K562 (cell line): Measurements from ENCODE around the gene PFN3. TPM values are rescaled to one million over a fixed set of nuclear protein-coding genes. Genes with fewer than 3 reads are reported as not detected.

Experiments used
- ATF4 ChIP-seq: fragments of 450-650 bp; formaldehyde crosslinking; IDR thresholded peaks from 2 replicates; pipeline ENCODE4 v1.4.0; 2022; ENCODE audit warnings: mild to moderate bottlenecking, moderate library complexity
- ERF ChIP-seq: fragments of 450-650 bp; formaldehyde crosslinking; IDR thresholded peaks from 2 replicates; pipeline ENCODE4 v1.4.0; 2020; ENCODE audit warnings: mild to moderate bottlenecking, mixed read lengths
- GTF2E2 ChIP-seq: fragments of 200-800 bp; sonication (Bioruptor generic); IDR thresholded peaks from 2 replicates; pipeline ENCODE4 v1.6.1; 2016; ENCODE audit warnings: missing genetic modification characterization, missing compliant biosample characterization
- MEF2A ChIP-seq: IDR thresholded peaks from 2 replicates; pipeline ENCODE4 v1.6.1; 2011; ENCODE audit warnings: low read depth, mild to moderate bottlenecking, low read length, moderate library complexity; ENCODE audit not compliant: control insufficient read depth
- NFIC ChIP-seq: fragments of 450-650 bp; IDR thresholded peaks from 2 replicates; pipeline ENCODE4 v1.6.1; 2017; ENCODE audit warnings: mild to moderate bottlenecking, inconsistent platforms
- PHF21A ChIP-seq: fragments of 450-650 bp; IDR thresholded peaks from 2 replicates; pipeline ENCODE4 v1.6.1; 2017; ENCODE audit warnings: low read depth, borderline replicate concordance
- RBM25 ChIP-seq: fragments of 200-400 bp; formaldehyde crosslinking; IDR thresholded peaks from 2 replicates; pipeline ENCODE4 v1.6.1; 2018; ENCODE audit warnings: low read length, low read depth, moderate library complexity; ENCODE audit not compliant: severe bottlenecking
- SMARCE1 ChIP-seq: fragments of 450-650 bp; IDR thresholded peaks from 2 replicates; pipeline ENCODE4 v1.7.1; 2016; ENCODE audit warnings: mild to moderate bottlenecking
- TGIF2 ChIP-seq: sonication (generic); formaldehyde crosslinking; IDR thresholded peaks from 2 replicates; pipeline ENCODE4 v1.8.1; 2022; ENCODE audit warnings: mild to moderate bottlenecking, missing genetic modification reagents, moderate library complexity
- ZBTB7A ChIP-seq: IDR thresholded peaks from 2 replicates; pipeline ENCODE4 v1.6.1; 2011; ENCODE audit warnings: low read depth, mild to moderate bottlenecking, low read length, moderate library complexity, borderline replicate concordance; ENCODE audit not compliant: control insufficient read depth
- ZNF57 ChIP-seq: fragments of 450-650 bp; formaldehyde crosslinking; IDR thresholded peaks from 2 replicates; pipeline ENCODE4 v1.4.0; 2020; ENCODE audit warnings: mild to moderate bottlenecking, moderate library complexity
- ZNF644 ChIP-seq: fragments of 200-800 bp; sonication (Bioruptor generic); IDR thresholded peaks from 2 replicates; pipeline ENCODE4 v1.6.1; 2016; ENCODE audit warnings: low read depth, missing genetic modification characterization, missing compliant biosample characterization
- ZNF79 ChIP-seq: fragments of 250-450 bp; sonication (Bioruptor Pico); IDR thresholded peaks from 2 replicates; pipeline ENCODE4 v1.4.0; 2020; ENCODE audit warnings: low read depth, mild to moderate bottlenecking, moderate library complexity
- polyA plus RNA-seq, 8 experiments: library from polyadenylated mRNA; depleted of rRNA in 4 of 8; stranded (reverse) in 5 of 8; unstranded in 3 of 8; fragments of >200 nt; fragmentation: Nextera tagmentation in 2 of 8; fragmentation: Illumina TruSeq in 1 of 8; extraction: Ambion mirVana in 2 of 8; extraction: Trizol in 1 of 8; gene quantifications; 2 replicates each; pipeline versions ENCODE4 v1.2.1 to v1.2.3, GENCODE V29; 2011 to 2014; ENCODE audit warnings: inconsistent platforms in 1 of 8, missing spikeins in 1 of 8
- total RNA-seq, 7 experiments: library from RNA; depleted of rRNA in 6 of 7; stranded (reverse); fragments of >200 nt in 6 of 7; fragmentation: Illumina TruSeq in 2 of 7; extraction: Trizol in 2 of 7; gene quantifications; 2 replicates each; pipeline versions ENCODE4 v1.2.1 to v1.2.3, GENCODE V29; 2011 to 2021; ENCODE audit warnings: low replicate concordance in 1 of 7
- TF ChIP-seq, protein P1 (sequence below): fragments of 250-450 bp; sonication (Bioruptor Pico); IDR thresholded peaks from 2 replicates; pipeline ENCODE4 v1.9.0; 2021; ENCODE audit warnings: mild to moderate bottlenecking
- TF ChIP-seq, protein P2 (sequence below): fragments of 450-650 bp; IDR thresholded peaks from 2 replicates; pipeline ENCODE4 v1.6.1; 2016; ENCODE audit warnings: missing biosample characterization, missing genetic modification characterization
- TF ChIP-seq, protein P3 (sequence below): fragments of 450-650 bp; IDR thresholded peaks from 2 replicates; pipeline ENCODE4 v1.6.1; 2016; ENCODE audit warnings: low read depth, mild to moderate bottlenecking, moderate library complexity
- TF ChIP-seq, protein P4 (sequence below): fragments of 250-450 bp; sonication (Bioruptor Pico); IDR thresholded peaks from 2 replicates; pipeline ENCODE4 v1.8.0; 2021; ENCODE audit warnings: mild to moderate bottlenecking, moderate library complexity

PFN3 gene
- total and polyA plus RNA-seq, 9 of the 15 experiments (the other 6 are each of a cell fraction or from before 2014, with no cell fraction given) = not detected

DNA sequence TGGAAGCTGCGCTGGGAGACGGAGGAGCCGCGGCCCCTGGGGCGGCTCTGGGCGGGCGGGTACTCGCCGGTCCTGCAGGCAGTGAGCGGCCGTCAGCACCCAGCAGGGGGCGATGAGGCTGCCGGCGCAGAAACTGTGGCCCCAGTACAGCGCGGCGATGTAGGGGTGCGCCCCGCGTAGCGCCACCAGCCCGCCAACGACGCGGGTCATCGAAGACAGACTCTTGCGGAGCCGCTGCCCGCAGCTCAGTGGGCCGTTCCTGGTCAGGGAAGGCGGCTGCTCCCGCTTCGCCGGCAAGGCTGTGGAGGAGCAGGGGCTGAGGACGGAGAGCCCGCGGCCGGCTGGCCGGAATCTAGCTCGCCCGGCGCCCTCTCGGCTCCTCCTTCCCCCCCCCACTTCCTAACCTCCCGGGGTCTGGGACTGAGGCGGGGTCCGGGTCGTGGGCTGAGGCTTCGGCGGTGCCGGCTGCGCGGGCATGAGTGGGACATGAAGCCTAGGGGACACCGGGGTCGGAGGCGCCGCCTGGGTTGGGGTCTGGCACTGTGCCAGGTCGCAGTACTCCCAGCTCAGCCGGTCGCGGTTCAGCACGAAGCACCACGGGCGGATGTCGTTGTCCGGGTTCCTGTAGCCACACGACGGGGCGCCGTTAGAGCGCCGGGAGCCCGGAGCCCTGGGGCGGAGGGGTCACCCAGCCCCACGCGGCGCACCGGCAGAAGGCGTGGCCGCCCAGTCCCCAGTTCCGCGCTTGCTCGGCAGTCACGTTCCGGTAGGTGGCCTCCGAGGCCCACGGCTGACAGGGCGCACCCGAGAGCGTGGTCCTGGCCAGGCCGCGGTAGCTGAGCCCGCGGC lies 3.6 kb upstream of the PFN3 start (continued):
- TF ChIP-seq MEF2A = no peak
- TF ChIP-seq, protein P1, sequence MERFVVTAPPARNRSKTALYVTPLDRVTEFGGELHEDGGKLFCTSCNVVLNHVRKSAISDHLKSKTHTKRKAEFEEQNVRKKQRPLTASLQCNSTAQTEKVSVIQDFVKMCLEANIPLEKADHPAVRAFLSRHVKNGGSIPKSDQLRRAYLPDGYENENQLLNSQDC (CRISPR knock-in tag) = no peak
- peak; percentile 73; the same call in 1 of the 2 replicates for TF ChIP-seq GTF2E2 (tag)
- no peak for TF ChIP-seq SMARCE1
- no peak for TF ChIP-seq RBM25
- TF ChIP-seq, protein P2, sequence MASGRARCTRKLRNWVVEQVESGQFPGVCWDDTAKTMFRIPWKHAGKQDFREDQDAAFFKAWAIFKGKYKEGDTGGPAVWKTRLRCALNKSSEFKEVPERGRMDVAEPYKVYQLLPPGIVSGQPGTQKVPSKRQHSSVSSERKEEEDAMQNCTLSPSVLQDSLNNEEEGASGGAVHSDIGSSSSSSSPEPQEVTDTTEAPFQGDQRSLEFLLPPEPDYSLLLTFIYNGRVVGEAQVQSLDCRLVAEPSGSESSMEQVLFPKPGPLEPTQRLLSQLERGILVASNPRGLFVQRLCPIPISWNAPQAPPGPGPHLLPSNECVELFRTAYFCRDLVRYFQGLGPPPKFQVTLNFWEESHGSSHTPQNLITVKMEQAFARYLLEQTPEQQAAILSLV = no peak
- TF ChIP-seq ZBTB7A = peak; percentile 82
- peak; percentile 100 for TF ChIP-seq NFIC
- TF ChIP-seq TGIF2 (CRISPR knock-in tag) = peak; percentile 89
- no peak for TF ChIP-seq ATF4
- TF ChIP-seq, protein P3, sequence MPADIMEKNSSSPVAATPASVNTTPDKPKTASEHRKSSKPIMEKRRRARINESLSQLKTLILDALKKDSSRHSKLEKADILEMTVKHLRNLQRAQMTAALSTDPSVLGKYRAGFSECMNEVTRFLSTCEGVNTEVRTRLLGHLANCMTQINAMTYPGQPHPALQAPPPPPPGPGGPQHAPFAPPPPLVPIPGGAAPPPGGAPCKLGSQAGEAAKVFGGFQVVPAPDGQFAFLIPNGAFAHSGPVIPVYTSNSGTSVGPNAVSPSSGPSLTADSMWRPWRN = no peak
- no peak for TF ChIP-seq ZNF79 (CRISPR knock-in tag)
- TF ChIP-seq ZNF644 (tag) = no peak
- TF ChIP-seq, protein P4, sequence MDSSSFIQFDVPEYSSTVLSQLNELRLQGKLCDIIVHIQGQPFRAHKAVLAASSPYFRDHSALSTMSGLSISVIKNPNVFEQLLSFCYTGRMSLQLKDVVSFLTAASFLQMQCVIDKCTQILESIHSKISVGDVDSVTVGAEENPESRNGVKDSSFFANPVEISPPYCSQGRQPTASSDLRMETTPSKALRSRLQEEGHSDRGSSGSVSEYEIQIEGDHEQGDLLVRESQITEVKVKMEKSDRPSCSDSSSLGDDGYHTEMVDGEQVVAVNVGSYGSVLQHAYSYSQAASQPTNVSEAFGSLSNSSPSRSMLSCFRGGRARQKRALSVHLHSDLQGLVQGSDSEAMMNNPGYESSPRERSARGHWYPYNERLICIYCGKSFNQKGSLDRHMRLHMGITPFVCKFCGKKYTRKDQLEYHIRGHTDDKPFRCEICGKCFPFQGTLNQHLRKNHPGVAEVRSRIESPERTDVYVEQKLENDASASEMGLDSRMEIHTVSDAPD (CRISPR knock-in tag) = no peak
- no peak for TF ChIP-seq PHF21A
- TF ChIP-seq ZNF57 = no peak
- TF ChIP-seq ERF (CRISPR knock-in tag) = peak; percentile 49; the same call in 1 of the 2 replicates
